Mesenchymal stem cell (in vitro differentiated cells and primary cell): ENCODE results near the gene C1QTNF1.

Source experiments
- DNase-seq: peaks from one replicate; pipeline ENCODE4 v3.0.0-alpha.2; 2013
- H2AFZ ChIP-seq: one replicate; pipeline ENCODE4 v1.6.1; 2013; ENCODE audit warnings: low read depth, mild to moderate bottlenecking, control low read depth, inconsistent platforms, low read length, moderate library complexity
- H2AK5ac ChIP-seq: 2 replicates; pipeline ENCODE4 v1.6.1; 2013; ENCODE audit warnings: low read length, moderate library complexity, mild to moderate bottlenecking, inconsistent platforms; ENCODE audit not compliant: severe bottlenecking
- H2BK120ac ChIP-seq: one replicate; pipeline ENCODE4 v1.6.1; 2013; ENCODE audit warnings: low read depth, mild to moderate bottlenecking, inconsistent platforms, low read length, moderate library complexity
- H2BK12ac ChIP-seq, 2 experiments: one replicate each; pipeline ENCODE4 v1.6.1; 2013; ENCODE audit warnings: inconsistent platforms in 2 of 2, low read length in 2 of 2, mild to moderate bottlenecking in 2 of 2, moderate library complexity in 2 of 2, control low read depth in 1 of 2
- H2BK15ac ChIP-seq: one replicate; pipeline ENCODE4 v1.6.1; 2013; ENCODE audit warnings: mild to moderate bottlenecking, low read depth, inconsistent platforms; ENCODE audit not compliant: poor library complexity, severe bottlenecking
- H2BK5ac ChIP-seq: 2 replicates; pipeline ENCODE4 v1.6.1; 2013; ENCODE audit warnings: low read depth, mild to moderate bottlenecking, low read length, control low read depth, inconsistent platforms; ENCODE audit not compliant: poor library complexity, severe bottlenecking
- H3K14ac ChIP-seq, 2 experiments: one replicate each; pipeline ENCODE4 v1.6.1; 2013; ENCODE audit warnings: inconsistent platforms in 2 of 2, low read length in 2 of 2, control low read depth in 1 of 2, mild to moderate bottlenecking in 1 of 2, moderate library complexity in 1 of 2
- H3K18ac ChIP-seq, 2 experiments: one replicate each; pipeline ENCODE4 v1.6.1; 2013; ENCODE audit warnings: inconsistent platforms in 2 of 2, low read length in 2 of 2, control low read depth in 1 of 2, low read depth in 1 of 2, mild to moderate bottlenecking in 1 of 2
- H3K23ac ChIP-seq, 2 experiments: one replicate each; pipeline ENCODE4 v1.6.1; 2013; ENCODE audit warnings: inconsistent platforms in 2 of 2, low read length in 2 of 2, mild to moderate bottlenecking in 2 of 2, moderate library complexity in 2 of 2, control low read depth in 1 of 2
- H3K27ac ChIP-seq: 2 replicates; pipeline ENCODE4 v1.5.1; 2013; ENCODE audit warnings: mild to moderate bottlenecking, moderate library complexity, low read length, control low read depth, inconsistent platforms; ENCODE audit not compliant: poor library complexity, severe bottlenecking
- H3K27me3 ChIP-seq, 2 experiments: 2 replicates each; pipeline versions ENCODE4 v1.6.1 to v1.7.0; 2013; ENCODE audit warnings: low read length in 2 of 2, mild to moderate bottlenecking in 2 of 2, moderate library complexity in 2 of 2, control low read depth in 1 of 2, inconsistent platforms in 1 of 2; ENCODE audit not compliant: control insufficient read depth in 1 of 2, insufficient read depth in 1 of 2
- H3K36me3 ChIP-seq, 2 experiments: 2 replicates each; pipeline versions ENCODE4 v1.6.1 to v1.7.0; 2013; ENCODE audit warnings: low read length in 2 of 2, control low read depth in 1 of 2, inconsistent platforms in 1 of 2, low read depth in 1 of 2, mild to moderate bottlenecking in 1 of 2; ENCODE audit not compliant: insufficient read depth in 2 of 2, control insufficient read depth in 1 of 2
- H3K4ac ChIP-seq, 2 experiments: one replicate each; pipeline ENCODE4 v1.6.1; 2013; ENCODE audit warnings: inconsistent platforms in 2 of 2, low read length in 2 of 2, mild to moderate bottlenecking in 2 of 2, moderate library complexity in 2 of 2, control low read depth in 1 of 2, low read depth in 1 of 2
- H3K4me1 ChIP-seq: 2 replicates; pipeline ENCODE4 v1.6.1; 2013; ENCODE audit warnings: low read depth, low read length, control low read depth; ENCODE audit not compliant: control insufficient read depth, insufficient read depth
- H3K4me2 ChIP-seq: 2 replicates; pipeline ENCODE4 v1.6.1; 2013; ENCODE audit warnings: low read length, mild to moderate bottlenecking, inconsistent platforms; ENCODE audit not compliant: poor library complexity, severe bottlenecking
- H3K4me3 ChIP-seq, 2 experiments: 2 replicates each; pipeline versions ENCODE4 v1.5.1 to v1.7.0; 2013; ENCODE audit warnings: low read length in 2 of 2, mild to moderate bottlenecking in 2 of 2, control low read depth in 1 of 2, low read depth in 1 of 2; ENCODE audit not compliant: insufficient read depth in 1 of 2
- H3K79me1 ChIP-seq: replicated peaks from 2 replicates; pipeline ENCODE4 v1.6.1; 2013; ENCODE audit warnings: mild to moderate bottlenecking, control low read depth, low read length, inconsistent platforms; ENCODE audit not compliant: poor library complexity, severe bottlenecking
- H3K9ac ChIP-seq: 2 replicates; pipeline ENCODE4 v1.7.0; 2013; ENCODE audit warnings: mild to moderate bottlenecking, low read length, moderate library complexity
- H3K9me3 ChIP-seq: 2 replicates; pipeline ENCODE4 v1.7.0; 2013; ENCODE audit warnings: mild to moderate bottlenecking, low read length; ENCODE audit not compliant: control insufficient read depth
- H4K8ac ChIP-seq: one replicate; pipeline ENCODE4 v1.6.1; 2013; ENCODE audit warnings: inconsistent platforms, mild to moderate bottlenecking, low read length, moderate library complexity
- H4K91ac ChIP-seq: one replicate; pipeline ENCODE4 v1.6.1; 2013; ENCODE audit warnings: mild to moderate bottlenecking, low read length, inconsistent platforms
- WGBS: methylation state at CpG from one replicate; pipeline ENCODE4 v1.1.7; 2013; ENCODE audit warnings: mixed read lengths; 5-methylcytosine and 5-hydroxymethylcytosine counted together

C1QTNF1 gene

GRCh38 chr17:79079421-79080200, 55.6 kb downstream of the C1QTNF1 start:
- Histone ChIP-seq H2AFZ (no peak overlapping the region), H2BK120ac (no peak overlapping the region), H2BK5ac (no peak overlapping the region), H3K18ac (no peak overlapping the region), H2BK15ac (no peak overlapping the region), H3K4me2 (no peak overlapping the region), H3K4ac (no peak overlapping the region), H3K27me3 (no peaks in the 10 kb centered on the region), H4K91ac (no peak overlapping the region), H3K23ac (no peak overlapping the region), H3K9ac (no peak overlapping the region), H3K4me1 (peaks cover 8% of the 10 kb centered on the region), H3K79me1 (peaks cover 7% of the 10 kb centered on the region), H3K4me3 (no peak overlapping the region), H2AK5ac (no peak overlapping the region), H4K8ac (no peak overlapping the region), H3K14ac (no peak overlapping the region), H3K36me3 (peaks cover 36 to 64% of the 10 kb centered on the region in 2 experiments), H3K9me3 (no peaks in the 10 kb centered on the region), H2BK12ac (no peak overlapping the region), H3K27ac (no peak overlapping the region)
- WGBS = 97% methylated on average over 21 of the region's 22 CpGs
- no peak for DNase-seq

DNA sequence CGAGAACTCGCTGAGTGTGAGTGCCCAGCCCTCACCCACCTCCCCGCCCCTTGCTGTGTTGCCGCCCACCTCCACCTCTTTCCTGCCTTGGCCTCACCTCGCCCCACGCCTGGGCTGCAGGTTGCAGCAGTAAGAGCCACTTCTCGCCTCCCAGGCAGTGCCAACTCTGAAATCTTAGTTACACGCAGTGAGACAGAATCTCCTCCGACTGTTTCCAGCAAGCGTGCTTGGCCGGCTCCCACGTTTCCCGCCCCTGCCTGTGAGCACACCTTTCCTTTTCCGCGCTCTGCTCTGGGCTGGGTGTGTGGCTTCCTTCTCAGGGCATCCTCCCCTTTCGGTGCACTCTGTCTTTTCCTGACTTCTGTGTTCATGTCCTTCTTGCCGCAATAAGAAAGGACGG, 56.4 kb downstream of the C1QTNF1 start:
- Histone ChIP-seq H3K18ac (no peak overlapping the region), H2AK5ac (no peak overlapping the region), H3K9ac (no peak overlapping the region), H4K91ac (no peak overlapping the region), H3K4ac (no peak overlapping the region), H2BK12ac (no peak overlapping the region), H3K79me1 (peaks cover 5% of the 10 kb centered on the region), H3K4me3 (no peak overlapping the region), H4K8ac (no peak overlapping the region), H3K4me2 (no peak overlapping the region), H2BK5ac (no peak overlapping the region), H3K23ac (no peak overlapping the region), H3K36me3 (peaks cover 36 to 71% of the 10 kb centered on the region in 2 experiments), H3K27ac (no peak overlapping the region), H2AFZ (no peak overlapping the region), H3K14ac (no peak overlapping the region), H2BK15ac (no peak overlapping the region), H2BK120ac (no peak overlapping the region), H3K9me3 (no peaks in the 10 kb centered on the region), H3K4me1 (peaks cover 6% of the 10 kb centered on the region), H3K27me3 (no peaks in the 10 kb centered on the region)
- no peak for DNase-seq
- 98% methylated on average over 18 of the region's 18 CpGs for WGBS

- Histone ChIP-seq H2BK15ac (no peak overlapping the region), H3K4me1 (peaks cover 4% of the 10 kb centered on the region), H3K4me3 (no peak overlapping the region), H3K27me3 (no peaks in the 10 kb centered on the region), H4K91ac (no peak overlapping the region), H3K14ac (no peak overlapping the region), H3K79me1 (peaks cover 1% of the 10 kb centered on the region), H4K8ac (no peak overlapping the region), H3K9ac (no peak overlapping the region), H3K18ac (no peak overlapping the region), H3K4ac (no peak overlapping the region), H3K36me3 (peaks cover 36 to 76% of the 10 kb centered on the region in 2 experiments), H3K23ac (no peak overlapping the region), H2AFZ (no peak overlapping the region), H2AK5ac (no peak overlapping the region), H2BK5ac (no peak overlapping the region), H3K27ac (no peak overlapping the region), H2BK12ac (no peak overlapping the region), H2BK120ac (no peak overlapping the region), H3K4me2 (no peak overlapping the region), H3K9me3 (no peaks in the 10 kb centered on the region)
- DNase-seq = no peak
- WGBS = 96% methylated on average over 16 of the region's 17 CpGs
Observed at GRCh38 chr17:79080761-79081290, 56.9 kb downstream of the C1QTNF1 start.

DNA sequence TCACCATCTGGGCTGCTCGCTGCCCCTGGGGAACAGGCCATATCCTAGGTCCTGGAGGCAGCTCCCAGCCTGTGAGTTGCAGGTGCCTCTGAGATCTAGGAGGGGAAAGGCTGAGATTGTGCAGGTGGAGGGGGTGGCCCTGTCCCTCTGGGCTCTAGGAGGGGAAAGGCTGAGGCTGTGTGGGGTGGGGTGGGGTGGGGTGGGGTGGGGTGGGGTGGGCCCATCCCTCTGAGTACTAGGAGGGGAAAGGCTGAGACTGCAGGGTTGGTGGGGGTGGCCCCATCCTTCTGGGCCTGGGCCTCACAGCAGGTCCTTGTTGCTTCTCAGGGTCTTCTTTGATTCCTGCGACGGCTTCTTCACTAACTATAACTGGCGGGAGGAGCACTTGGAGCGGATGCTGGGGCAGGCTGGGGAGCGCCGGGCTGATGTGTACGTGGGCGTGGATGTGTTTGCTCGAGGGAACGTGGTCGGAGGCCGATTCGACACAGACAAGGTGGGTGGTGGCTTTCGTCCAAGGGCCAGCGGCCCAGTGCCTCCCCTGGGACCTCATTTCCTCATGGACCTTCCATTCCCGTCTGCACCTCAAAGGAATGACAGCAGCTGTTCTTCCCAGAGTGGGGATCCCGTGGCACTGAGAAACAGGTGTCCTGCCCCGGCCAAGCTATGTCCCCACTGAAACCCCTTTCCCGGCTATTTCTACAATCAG, 57.8 kb downstream of the C1QTNF1 start:
- no peak overlapping the region for H2AK5ac ChIP-seq
- no peak overlapping the region for H3K14ac ChIP-seq
- H2AFZ ChIP-seq = no peak overlapping the region
- H3K18ac ChIP-seq = no peak overlapping the region
- H4K91ac ChIP-seq = no peak overlapping the region
- no peak overlapping the region for H3K23ac ChIP-seq
- H3K36me3 ChIP-seq = peaks cover 39 to 83% of the 10 kb centered on the region in 2 experiments
- no peak overlapping the region for H2BK15ac ChIP-seq
- H2BK12ac ChIP-seq = no peak overlapping the region
- H4K8ac ChIP-seq = no peak overlapping the region
- no peak overlapping the region for H3K4me2 ChIP-seq
- no peak overlapping the region for H3K4ac ChIP-seq
- no peak overlapping the region for H3K9ac ChIP-seq
- H3K27me3 ChIP-seq = no peaks in the 10 kb centered on the region
- no peak for DNase-seq
- no peak overlapping the region for H2BK120ac ChIP-seq
- 91% methylated on average over 19 of the region's 20 CpGs for WGBS
- H3K79me1 ChIP-seq = no peaks in the 10 kb centered on the region
- no peak overlapping the region for H3K4me3 ChIP-seq
- H2BK5ac ChIP-seq = no peak overlapping the region
- H3K27ac ChIP-seq = no peak overlapping the region
- H3K4me1 ChIP-seq = no peaks in the 10 kb centered on the region
- H3K9me3 ChIP-seq = no peaks in the 10 kb centered on the region
